ENCODE data around the gene SLC66A2.

DNA sequence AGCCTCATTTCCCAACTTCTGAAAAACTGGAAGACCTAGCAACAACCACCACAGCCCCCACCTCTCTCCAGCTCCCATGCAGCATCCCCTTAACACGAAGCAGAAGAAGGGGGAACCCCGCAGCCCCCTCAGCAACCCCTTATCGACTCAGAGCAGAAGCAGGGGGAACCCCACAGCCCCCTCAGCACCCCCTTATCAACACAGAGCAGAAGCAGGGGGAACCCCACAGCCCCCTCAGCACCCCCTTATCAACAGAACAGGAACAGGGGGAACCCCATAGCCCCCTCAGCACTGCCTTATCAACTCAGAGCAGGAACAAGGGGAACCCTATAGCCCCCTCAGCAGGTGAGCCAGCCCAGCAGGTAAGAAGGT lies 6.7 kb downstream of the SLC66A2 start:
- TF ChIP-seq, protein P1, sequence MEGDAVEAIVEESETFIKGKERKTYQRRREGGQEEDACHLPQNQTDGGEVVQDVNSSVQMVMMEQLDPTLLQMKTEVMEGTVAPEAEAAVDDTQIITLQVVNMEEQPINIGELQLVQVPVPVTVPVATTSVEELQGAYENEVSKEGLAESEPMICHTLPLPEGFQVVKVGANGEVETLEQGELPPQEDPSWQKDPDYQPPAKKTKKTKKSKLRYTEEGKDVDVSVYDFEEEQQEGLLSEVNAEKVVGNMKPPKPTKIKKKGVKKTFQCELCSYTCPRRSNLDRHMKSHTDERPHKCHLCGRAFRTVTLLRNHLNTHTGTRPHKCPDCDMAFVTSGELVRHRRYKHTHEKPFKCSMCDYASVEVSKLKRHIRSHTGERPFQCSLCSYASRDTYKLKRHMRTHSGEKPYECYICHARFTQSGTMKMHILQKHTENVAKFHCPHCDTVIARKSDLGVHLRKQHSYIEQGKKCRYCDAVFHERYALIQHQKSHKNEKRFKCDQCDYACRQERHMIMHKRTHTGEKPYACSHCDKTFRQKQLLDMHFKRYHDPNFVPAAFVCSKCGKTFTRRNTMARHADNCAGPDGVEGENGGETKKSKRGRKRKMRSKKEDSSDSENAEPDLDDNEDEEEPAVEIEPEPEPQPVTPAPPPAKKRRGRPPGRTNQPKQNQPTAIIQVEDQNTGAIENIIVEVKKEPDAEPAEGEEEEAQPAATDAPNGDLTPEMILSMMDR (IDR thresholded peaks at IDR 0.05): no peak
- TF ChIP-seq EZH2 (IDR thresholded peaks at IDR 0.05; ENCODE audit: borderline replicate concordance, insufficient read depth, low read depth, low read length, poor library complexity, severe bottlenecking): no peak

Data from B cell (primary cell).